SH-SY5Y (cell line): ENCODE data around the gene CENPF.

ENCODE experiments used
- GATA2 ChIP-seq: IDR thresholded peaks from 2 replicates; pipeline ENCODE4 v1.6.1; 2011; ENCODE audit warnings: mild to moderate bottlenecking, low read depth, low read length
- GATA3 ChIP-seq: IDR thresholded peaks from 2 replicates; pipeline ENCODE4 v1.6.1; 2011; ENCODE audit warnings: low read depth, mild to moderate bottlenecking, low read length, moderate library complexity

DNA sequence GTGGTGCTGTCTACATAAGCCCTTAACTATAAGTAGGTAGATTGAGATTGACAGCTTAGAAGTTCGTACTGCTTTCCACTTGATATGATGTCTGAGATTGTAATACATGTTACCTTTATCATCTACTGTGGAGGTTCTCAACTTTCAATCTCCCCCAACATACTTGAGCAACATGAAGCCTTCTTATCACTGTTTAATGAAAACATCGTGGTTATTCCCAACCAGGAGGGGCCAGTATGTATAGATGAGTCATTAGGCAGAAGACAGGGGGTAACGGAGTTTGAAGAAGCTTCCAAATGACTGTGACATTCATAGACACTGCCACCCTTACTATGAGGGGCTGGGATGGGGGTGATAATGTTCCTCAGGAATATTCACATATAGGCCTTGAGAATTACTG lies 36.0 kb downstream of the CENPF start:
- TF ChIP-seq GATA3, result no peak
- TF ChIP-seq GATA2, result no peak
